ENCODE data around the gene DNAH3.
"Not testable (repeated sequence)": the region's sequence is repeated elsewhere in the genome, so short reads cannot be mapped to it uniquely, and the experiment has no call there.

Gene DNAH3

DNA sequence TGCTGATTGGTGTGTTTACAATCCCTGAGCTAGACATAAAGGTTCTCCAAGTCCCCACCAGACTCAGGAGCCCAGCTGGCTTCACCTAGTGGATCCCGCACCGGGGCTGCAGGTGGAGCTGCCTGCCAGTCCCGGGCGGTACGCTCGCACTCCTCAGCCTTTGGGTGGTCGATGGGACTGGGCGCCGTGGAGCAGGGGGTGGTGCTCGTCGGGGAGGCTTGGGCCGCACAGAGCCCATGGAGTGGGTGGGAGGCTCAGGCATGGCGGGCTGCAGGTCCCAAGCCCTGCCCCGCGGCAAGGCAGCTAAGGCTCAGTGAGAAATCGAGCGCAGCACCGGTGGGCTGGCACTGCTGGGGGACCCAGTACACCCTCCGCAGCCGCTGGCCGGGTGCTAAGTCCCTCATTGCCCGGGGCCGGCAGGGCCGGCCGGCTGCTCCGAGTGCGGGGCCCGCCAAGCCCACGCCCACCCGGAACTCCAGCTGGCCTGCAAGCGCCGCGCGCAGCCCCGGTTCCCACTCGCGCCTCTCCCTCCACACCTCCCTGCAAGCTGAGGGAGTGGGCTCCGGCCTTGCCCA, 161.1 kb downstream of the DNAH3 start:
- DNase-seq = not testable (repeated sequence)

DNA sequence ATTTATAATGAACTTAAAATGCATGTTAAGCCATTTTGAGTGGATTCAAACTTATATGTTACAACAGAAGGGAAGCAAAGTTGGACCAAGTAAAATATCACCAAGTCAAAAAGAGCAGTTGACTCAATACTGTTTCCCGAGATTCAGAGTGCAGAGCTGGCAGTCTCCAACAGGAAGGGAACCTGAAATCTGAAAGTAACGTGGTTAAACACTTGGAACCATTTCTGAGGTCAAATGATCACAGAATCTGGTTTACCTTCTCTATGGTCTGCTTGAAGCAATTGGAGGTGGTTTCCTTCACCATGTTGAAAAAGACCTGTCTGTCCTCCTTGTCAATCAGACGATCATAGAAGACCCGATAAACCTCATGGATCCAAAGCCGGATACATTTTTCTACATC, 163.6 kb downstream of the DNAH3 start:
- DNase-seq = no peak

DNA sequence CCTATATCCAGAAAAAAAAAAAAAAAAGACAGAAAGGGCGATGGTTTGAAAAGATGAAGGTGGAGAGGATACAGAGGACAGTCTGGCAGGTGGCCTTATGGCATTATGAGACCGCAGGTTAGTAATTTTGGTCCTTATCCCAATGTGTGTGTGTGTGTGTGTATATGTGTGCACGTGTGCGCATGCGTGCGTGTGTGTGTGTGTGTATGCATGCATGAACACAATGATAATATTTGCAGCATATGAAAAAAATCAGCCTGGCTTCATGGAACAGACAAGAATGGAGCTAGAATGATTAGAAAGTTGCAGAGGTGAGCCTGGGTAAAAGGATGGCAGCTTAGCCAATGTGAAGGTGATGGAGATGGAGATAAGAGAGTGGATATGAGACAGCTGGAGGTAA, 166.6 kb downstream of the DNAH3 start:
- DNase-seq = no peak

DNA sequence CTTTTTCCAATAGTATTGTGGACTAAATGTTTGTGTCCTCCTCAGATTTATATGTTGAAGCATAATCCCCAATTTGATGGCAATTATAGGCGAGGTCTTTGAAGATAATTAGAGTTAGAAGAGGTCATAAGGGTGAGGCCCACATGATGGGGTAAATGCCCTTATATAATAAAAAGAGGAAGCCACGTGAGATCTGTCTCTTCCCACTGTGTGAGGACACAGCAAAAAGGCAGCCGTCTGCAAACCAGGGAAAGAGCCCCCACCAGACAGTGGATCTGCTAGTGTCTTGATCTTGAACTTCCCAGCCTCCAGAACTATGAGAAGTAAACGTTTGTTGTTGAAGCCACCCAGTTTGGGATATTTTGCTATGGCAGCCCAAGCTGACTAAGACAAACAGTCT, 174.1 kb downstream of the DNAH3 start:
- DNase-seq = no peak

DNA sequence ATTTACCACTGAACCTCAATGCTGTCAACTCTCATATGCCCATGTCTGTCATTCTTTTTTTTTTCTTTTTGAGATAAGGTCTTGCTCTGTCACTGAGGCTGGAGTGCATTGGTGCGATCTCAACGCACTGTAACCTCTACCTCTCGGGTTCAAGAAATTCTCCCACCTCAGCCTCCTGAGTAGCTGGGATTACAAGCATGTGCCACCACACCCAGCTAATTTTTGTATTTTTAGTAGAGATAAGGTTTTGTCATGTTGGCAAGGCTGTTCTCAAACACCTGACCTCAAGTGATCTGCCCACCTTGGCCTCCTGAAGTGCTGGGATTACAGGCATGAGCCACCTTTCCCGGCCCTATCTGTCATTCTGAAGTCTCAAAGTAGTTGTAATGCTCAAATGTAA, 177.4 kb downstream of the DNAH3 start:
- not testable (repeated sequence) for DNase-seq

DNA sequence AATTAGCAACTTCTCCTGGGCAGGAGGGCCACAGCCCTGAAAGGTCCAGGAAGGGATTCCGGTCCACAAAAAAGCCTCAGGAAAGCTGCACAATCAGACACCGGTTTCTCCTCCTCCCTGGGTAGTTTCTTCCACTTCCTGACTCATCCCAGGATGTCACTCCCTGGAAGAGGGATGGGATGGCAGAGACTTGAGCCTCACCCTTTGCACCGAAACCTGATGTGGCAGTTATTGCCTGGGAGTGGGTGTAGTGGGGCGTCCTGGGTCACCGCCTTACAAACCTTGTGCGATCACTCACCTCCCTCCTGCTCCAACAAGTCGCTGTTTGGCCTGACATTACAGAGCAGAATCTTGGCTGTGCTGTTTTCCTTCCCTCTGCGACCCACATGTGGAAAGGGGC, 179.2 kb downstream of the DNAH3 start:
- no peak for DNase-seq

DNA sequence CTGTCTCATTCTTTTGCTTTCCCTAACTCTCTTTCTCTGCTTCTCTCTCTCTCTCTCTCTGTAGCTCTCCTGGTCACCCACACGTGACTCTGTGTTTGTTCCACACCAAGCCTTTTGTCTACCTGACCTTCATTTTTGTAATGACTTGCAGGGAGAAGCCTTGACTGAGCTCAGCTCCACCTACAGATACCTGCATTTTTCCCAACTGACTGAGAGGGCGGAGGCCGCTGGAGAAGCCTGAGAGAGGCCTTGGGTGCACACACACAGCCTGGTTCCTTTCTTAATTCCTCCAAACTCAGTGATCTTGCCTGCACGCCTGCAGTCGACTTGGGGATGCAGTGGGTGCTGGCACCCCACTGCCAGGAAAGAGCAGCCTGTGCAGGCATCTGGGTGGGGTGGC, 181.3 kb downstream of the DNAH3 start:
- DNase-seq = no peak

DNA sequence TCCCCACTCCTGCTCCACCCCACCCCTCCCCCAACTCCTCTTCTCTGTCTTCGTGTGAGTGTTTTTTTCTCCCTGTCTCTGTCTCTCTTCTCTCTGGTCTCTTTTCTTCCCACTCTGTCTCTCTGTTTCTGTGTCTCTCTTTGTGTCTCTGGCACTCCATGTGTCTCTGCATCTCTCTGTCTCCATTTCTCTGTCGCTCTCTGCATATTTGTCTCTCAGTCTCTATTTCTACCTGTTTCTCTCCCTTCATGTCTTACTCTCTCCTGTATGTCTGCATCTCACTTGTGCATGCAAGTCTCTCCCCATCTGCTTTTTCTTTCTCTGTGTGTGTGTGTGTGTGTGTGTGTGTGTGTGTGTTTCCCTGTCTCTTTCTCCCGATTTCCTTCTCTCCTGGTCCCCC, 181.9 kb downstream of the DNAH3 start:
- no peak for DNase-seq

DNA sequence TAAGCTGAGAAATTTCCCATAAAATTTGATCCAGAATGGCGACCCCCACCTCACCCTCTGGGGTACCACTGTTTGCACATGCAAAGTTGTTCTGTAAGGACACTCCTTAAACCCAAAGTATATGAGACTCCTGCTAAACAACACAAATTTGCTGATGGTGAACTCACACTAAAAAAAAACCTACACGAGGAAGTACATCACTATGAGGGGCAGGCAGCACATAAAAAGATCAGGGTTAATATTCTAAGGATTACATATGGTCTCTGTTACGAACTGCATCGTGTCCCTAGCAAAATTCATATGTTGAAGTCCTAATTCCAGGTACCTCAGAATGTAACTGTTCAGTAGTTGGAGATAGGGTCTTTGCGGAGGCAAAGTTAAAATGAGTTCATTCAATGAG, 189.7 kb downstream of the DNAH3 start:
- DNase-seq = no peak

DNA sequence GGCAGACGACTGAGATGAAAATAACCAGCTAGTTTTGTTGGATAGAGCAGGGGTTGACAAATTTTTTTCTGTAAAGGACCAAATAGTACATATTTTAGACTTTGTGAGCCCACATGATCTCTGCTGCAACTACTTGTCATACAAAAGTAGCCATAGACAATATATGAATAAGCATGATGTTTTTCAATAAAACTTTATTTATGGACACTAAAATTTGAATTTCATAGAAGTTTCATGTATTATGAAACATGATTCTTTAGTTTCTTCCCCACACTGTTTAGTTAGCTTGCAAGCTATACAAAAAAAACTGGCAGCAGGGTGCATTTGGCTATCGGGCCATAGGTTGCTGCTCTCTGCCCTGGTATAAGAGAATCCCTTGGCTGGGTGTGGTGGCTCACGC, 193.5 kb downstream of the DNAH3 start:
- no peak for DNase-seq

DNA sequence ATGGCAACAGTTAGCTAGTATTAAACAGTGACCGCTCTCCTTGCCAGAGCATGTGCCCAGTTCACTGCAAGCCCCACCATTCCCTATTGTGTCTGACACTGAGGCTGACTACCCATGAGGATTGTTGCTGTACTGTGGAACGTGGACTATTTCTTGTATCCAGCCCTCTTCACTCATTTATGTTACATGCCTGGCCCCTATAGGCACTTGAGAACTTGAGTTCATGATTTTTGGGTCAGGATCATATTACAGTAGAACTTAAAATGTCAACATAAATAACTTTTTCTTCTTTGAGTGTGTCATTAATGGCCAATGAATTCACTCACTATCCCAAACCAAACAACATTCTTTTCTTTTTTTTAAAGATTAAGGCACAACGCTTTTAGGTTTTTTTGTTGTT, 194.3 kb downstream of the DNAH3 start:
- no peak for DNase-seq

DNA sequence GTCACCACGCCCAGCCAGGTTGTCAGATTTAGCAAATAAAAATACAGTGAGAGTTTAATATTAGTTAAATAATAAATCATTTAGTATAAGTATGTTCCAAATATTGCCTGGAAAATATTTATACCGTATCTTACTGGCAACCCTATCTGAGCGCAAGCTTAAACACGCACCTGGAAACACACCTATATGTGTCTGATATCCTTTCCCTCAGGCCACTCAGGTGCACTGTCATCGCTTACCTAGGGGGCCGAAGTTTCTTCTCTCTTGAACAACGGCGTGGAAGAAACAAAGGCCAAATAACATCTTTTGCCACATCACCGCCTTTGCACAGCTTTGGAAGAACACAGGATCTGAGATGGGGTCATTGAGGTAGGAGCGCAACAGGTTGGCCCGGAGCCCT, 196.1 kb downstream of the DNAH3 start:
- no peak for DNase-seq

DNA sequence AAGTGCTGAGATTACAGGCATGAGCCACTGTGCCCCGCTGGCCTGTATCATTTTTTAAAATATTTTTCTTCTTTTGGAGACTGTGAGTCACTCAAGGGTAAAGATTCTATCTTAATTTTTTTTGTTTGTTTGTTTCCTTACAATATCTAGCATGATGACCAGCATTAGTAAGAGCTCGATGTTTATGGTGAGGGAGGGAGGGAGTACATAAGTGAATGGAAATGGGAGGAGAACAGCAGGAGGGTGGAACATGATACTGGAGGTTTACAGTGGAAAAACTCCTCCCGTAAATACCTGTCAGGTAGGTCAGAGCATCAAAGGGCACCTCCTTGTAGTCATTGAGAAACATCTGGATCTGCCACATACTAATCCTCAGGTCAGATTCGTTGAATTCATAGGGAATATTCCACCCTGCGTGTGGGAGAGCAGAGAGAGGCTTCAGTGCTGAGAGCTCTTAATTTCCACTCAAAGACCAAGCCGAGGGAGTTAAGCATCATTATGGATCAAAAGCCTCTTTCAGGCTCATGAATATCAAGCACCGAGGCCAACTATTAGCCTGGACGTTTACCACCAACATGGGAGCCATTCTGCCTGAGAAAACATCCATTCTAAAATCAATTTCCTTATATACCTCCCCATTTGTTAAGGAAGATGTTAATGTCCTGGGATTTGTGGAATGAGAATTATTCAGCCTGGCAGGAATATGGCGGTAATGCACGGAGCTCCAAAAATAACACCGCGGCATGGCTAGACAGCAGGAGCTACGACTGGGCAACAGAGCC, 198.3 kb downstream of the DNAH3 start:
- no peak for DNase-seq

DNA sequence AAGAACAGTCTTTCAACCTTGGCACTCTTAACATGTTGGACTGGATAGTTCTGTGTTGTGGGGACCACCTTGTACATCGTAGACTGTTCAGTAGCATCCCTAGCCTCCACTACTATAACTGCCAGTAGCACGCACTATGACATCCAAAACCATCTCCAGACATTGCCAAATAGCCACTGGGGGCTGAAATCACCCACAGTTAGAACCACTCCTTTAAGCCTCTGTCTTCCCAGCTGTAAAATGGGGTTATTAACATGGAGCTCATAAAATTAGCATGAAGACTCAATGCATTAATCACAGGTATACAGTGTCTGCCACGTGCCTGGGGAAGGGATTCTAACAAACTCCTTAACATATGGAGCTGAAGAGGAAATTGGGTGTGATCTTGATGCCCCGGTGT, 200.4 kb downstream of the DNAH3 start:
- DNase-seq = no peak

DNA sequence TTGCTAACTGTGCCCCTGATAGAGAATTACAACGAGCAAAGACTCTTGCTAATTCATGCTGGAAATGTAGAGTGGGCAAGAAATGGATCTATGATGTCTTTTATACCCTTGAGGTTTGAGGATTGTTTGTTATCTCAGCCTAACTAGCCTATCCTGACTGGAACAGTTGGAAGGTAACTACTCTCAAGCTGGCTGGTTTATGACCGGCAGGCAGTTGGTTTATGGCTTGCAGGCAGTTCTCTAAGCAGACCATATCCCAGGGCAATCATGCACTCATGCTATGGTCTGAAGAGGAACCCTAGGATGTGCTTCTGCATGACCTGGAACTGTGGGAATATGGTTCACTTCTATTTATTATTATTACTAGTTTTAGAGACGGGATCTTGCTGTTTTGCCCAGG, 201.0 kb downstream of the DNAH3 start:
- no peak for DNase-seq

DNA sequence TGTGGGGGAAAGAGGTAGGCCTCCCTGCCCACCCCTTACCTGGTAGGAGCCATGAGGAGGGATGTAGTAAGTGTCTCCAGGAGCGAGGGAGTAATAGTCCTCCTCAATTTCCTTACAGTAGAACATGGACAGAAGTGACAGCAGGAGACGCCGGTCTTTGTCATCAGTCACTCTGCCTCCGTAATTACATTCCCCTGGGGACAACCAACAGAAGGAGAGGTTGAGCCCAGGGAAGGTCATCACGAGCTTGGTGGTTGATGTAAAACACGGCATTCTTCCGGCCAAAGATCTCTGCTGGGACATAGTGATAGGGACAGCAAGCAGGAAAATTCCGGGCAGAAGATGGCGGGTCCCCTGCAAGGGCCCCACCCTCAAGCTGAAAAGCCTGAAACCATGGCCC, 202.2 kb downstream of the DNAH3 start:
- DNase-seq = no peak

DNA sequence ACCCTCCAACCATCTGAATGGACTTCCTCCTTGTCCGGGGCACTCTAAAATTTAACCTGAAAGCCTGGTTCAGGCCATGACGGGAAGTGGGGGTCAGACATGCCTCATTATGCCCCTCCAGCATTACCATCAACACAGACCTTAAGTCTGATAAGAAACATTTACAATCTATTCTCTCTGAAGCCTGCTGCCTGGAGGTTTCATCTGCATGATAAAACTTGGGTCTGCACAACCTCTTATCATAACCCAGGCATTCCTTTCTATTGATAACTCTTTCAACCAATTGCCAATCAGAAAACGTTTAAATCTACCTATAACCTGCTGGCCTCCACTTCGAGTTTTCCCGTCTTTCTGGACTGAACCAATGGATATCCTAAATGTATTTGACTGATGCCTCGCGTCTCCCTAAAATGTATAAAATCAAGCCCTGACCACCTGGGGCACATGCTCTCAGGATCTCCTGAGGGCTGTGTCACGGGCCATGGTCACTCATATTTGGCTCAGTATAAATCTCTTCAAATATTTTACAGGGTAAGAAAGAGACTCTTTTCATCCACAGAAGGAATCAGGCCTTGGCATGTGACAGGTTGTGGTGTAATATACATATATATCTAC, 204.5 kb downstream of the DNAH3 start:
- no peak for DNase-seq

DNA sequence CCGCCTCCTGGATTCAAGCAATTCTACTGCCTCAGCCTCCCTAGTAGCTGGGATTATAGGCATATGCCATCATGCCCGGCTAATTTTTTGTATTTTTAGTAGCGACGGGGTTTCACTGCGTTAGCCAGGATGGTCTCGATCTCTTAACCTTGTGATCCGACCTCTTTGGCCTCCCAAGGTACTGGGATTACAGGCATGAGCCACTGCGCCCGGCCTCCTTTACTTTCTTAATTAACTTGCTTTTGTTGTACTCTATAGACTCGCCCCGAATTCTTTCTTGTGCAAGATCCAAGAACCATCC, 205.1 kb downstream of the DNAH3 start:
- not testable (repeated sequence) for DNase-seq

DNA sequence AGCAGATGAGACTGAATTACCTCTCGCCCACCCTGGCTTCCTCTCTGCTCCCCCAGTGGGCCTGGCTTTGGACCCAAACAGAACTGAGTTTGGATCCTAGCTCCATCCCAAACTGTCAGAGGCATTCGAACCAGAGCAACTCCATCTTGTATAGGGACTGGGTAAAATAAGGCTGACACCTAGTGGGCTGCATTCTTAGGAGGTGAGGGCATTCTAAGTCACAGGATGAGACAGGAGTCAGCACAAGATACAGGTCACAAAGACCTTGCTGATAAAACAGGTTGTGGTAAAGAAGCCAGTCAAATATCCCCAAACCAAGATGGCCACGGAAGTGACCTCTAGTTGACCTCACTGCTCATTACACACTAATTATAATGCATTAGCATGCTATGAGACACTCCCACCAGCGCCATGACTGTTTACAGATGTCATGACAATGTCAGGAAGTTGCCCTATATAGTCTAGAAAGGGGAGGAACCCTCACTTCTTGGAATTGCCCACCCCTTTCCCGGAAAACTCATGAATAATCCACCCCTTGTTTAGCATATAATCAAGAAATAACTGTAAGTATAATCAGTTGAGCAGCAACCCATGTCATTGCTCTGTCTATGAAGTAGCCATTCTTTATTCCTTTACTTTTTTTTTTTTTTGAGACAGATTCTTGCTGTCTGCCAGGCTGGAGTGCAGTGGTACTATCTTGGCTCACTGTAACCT, 205.6 kb downstream of the DNAH3 start:
- peak; percentile 43 for DNase-seq

DNA sequence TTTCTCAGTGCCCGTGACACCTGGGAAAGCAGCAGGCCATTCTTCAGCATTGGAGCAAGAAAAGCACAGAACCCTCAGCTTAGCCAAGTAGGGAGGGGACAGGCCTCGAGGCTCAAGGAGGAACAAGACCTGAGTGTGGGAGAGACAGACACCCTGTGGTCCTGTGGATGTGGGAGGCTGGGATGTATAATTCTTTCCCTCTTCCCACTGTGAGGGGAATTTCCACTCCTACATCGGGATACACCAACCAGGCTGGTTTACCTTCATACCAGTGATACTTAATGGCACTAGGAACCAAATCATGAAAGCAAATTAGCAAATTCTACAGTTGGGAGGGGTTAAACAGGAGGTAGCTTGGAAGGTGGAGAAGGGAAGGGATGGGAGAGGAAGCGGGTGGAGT, 208.4 kb downstream of the DNAH3 start:
- no peak for DNase-seq

DNA sequence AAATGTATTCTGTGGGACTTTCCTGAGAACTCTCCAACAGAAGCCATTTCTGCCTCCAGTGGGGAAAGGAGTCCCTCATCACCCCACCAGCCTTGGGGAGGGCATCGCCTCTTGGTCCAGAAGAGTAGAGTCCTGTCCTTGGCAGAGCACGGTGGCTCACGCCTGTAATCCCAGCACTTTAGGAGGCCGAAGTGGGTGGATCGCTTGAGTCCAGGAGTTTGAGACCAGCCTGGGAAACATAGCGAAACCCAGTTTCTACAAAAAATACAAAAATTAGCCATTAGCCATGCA, 209.1 kb downstream of the DNAH3 start:
- DNase-seq = no peak

DNA sequence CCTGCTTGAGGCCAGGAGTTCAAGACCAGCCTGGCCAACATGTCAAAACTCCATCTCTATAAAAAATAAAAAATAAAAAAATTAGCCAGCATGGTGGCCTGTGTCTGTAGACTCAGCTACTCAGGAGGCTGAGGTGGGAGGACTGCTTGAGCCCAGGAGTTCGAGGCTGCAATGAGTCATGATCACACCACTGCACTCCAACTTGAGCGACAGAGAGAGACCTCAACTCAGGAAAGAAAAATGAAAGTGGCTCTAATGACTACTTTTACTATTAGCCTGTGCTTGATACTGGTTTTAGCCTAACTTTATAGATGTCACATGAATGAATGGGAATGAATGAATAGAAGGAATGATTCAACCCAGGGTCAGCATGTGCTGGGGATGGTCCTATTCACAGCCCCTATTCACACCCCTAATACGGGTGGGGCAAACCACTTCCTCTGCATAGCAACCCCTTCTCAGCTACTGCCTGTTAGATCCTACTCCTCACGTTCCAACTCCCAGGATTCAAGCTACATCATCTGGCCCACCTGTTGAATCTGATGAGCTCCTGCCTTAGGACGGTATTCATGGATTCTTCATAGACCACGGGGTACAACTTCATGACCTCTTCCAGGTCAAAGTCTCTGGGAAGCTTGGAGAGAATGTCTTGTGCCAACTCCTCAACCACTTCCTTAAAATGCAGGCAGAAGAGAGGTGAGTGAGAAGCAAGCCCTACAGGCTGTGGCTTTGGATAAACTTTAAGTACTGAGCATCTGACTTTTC, 209.6 kb downstream of the DNAH3 start:
- DNase-seq = no peak

DNA sequence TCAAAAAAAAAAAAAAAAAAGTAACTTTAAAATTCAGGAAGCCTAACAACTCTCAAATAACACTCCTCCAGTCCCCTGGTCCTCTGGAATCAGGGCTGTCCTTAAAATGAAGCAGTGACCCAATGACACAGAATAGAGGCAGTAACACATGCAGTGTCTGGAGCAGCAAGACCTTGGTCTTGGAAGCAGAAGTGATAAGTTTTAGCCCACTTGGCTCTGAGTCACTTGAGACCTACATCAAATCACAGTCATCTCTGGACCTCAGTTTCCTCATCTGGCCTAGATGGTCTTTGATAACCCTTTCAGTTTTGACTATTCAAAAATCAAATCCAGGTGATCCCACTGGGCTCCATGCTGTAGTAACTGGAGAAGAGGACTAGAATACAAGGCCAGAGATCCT, 211.0 kb downstream of the DNAH3 start:
- DNase-seq = no peak

DNA sequence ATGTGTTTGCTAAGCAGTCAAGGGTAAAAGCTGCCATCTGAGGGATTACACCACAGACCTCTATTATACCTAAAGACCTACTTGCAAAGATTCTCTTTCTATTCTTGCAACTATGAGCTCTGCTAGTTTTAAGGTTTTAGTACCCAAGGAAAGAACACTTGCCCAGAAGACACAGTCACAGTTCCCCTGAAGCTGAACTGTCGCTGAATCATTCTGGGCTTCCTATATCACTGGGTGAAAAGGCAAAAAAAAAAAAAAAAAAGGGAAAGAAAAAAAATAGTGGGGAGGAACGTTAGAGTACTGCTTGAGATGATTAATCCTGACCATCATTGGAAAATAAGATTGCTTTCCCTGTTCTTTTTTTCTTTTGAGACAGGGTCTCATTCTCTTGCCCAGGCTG, 212.2 kb downstream of the DNAH3 start:
- peak; percentile 6 for DNase-seq
